Stimulated activated CD4-positive, alpha-beta T cell treated with anti-CD3 and anti-CD28 coated beads, Interleukin-4, amount 100 ng/mL, for 1 hour (primary cell): ENCODE results near the gene NEDD4L.
"Not testable (repeated sequence)": the region's sequence is repeated elsewhere in the genome, so short reads cannot be mapped to it uniquely, and the experiment has no call there.

Experiments used
- DNase-seq: peaks from one replicate; pipeline ENCODE4 v3.0.0-alpha.2; 2020

NEDD4L gene

GRCh38 chr18:58161659-58162058 is 117.6 kb downstream of the NEDD4L start:
- no peak for DNase-seq

DNA sequence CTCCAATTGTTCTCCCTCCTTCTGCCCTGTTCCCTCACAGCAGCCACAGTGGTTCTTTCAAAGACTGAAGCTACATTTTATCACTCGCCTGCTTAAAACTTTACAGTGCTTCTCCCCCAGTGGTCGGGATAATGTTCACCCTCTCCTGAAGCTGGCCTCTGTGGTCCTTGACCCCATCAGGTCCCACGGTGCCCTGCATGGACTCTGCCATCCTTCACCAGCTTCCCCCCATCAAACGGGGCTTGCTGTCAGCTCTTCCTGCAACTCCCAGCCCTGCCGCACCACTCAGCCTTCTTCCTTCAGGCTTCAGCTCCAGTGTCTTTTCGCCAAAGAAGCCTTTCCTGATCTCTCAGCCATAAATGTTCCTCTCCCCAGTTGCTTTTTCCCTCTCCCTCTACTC is 118.1 kb downstream of the NEDD4L start:
- no peak for DNase-seq

- DNase-seq, result no peak
These were observed 119.1 kb downstream of the NEDD4L start for GRCh38 chr18:58163004-58163590.

- no peak for DNase-seq
These were observed 122.3 kb downstream of the NEDD4L start for GRCh38 chr18:58166278-58166844.

DNA sequence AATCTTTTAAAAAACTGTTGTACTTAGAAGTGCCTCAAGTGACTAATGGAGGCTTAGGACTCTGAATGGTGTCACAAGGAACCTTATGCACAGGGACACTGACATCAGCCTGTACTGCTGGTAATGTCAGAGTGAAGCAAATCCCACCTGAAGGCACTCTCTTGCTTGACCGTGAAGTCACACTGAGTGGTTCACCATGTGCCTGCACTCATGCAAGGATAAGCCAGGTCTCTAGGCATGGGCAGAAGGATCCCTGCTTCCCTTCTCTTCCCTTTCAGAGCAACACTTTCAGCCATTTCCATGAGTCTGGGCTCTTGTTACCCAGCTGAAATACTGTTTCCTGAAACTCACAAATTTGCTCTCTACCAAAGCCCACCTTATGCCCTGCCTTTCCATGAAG is 123.0 kb downstream of the NEDD4L start:
- DNase-seq, result no peak

DNA sequence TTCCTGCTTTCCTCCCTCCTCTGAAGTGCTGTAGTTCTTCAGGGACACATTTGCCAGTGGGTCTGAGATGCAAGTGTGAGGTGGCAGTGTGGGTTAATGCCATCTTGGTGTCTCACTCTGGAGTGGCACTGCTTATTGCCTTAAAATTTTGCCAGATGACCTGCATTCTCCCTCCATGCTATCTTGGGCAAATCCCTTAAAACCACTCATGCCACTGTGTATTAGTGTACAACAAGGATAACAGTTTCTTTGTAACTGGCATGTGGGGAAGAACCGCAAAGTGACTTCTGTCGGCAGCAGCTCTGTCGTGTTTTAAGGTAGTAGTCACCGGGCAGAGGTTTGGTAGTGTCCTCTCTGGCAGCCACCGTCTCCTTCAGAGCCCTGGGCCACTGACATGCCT is 124.2 kb downstream of the NEDD4L start:
- DNase-seq, result no peak

- no peak for DNase-seq
These were observed 125.0 kb downstream of the NEDD4L start for GRCh38 chr18:58168993-58169392.

- DNase-seq, result no peak
These were observed 125.4 kb downstream of the NEDD4L start for GRCh38 chr18:58169472-58169871.

DNA sequence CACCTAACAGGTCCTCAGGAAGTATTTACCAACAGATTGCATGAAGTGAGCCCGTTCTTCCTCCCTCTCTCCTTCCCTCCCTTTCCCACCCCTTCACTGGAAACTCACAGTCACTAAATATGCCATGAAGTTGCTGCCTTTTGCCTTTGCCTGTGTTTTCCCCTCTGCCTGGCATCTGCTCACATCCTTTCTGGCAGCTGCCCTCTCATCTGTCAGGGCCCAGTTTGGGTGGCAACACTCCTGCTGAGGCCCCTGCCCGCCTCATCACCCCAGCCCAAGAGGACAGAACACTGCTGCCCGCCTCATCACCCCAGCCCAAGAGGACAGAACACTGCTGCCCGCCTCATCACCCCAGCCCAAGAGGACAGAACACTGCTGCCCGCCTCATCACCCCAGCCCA is 126.0 kb downstream of the NEDD4L start:
- DNase-seq, result not testable (repeated sequence)

DNA sequence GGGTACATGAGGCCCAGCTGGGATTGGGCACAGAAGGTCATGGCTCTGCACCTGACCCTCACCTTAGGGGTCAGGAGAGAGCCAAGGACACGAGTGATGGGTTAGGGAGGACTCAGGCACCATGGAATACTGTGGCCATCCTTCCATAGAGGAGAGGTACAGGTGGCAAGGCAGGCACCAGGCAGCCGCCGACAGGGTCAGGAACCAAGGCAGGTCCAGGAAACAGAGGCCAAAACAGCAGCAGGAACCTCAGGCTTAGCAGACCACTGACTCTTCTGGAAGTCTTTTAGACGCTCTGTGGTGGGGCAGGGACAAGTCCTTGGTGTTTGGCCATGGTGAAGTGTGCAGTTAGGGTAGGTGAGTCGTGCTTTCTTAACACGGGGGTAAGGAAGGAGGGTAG is 128.0 kb downstream of the NEDD4L start:
- DNase-seq, result no peak

- DNase-seq, result no peak
These were observed 130.3 kb downstream of the NEDD4L start for GRCh38 chr18:58174285-58174684.

DNA sequence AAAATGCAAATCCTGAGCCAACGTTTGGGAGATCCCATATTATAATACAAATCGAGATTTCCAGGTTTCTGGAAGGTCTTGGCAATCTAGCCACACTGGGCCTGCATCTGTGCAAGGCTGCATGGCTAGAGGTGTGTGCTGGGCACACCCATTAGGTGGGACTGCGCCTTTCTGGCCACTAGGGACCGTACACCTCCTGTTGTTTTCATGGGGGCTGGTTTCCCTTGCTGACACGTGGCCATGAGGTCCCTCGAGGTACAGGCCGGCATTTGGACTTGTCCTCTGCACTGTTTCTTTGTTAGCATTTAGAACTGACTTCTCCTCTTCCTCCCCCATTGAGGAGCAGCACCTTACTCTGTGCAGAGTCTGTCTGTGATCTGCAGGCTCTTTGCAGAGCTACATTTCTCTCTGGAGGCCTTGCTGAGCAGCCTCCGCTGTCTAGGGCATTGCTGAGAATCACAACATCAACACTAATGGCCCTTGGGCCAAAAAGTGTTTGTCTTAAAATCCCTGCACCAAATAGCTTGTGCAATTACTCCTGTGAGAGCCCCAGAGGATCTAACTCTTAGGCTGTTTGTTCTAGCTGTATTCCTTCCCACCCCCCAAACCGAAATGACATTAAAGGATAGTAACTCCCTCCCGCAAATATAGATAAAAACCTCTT is 131.2 kb downstream of the NEDD4L start:
- no peak for DNase-seq

DNA sequence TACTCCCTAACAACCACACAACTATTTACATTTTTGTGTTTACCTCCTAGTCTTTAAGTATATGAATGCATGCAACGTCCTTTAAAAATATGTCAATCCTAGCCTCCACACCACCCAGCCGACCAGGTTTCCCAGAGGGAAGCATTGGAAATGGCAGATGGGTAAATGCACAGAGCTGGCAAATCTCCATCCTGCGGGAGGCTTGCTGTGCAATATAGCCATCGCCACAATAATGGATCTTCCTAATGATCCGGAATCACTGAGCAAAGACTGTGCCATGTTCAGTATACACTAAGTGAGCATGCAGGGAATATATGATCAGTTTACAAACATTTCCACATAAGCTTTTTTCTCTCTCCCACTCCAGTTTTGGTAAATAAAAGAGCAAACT is 131.8 kb downstream of the NEDD4L start:
- no peak for DNase-seq

- DNase-seq, result no peak
These were observed 133.1 kb downstream of the NEDD4L start for GRCh38 chr18:58177004-58177717.

GRCh38 chr18:58177896-58178470 is 134.0 kb downstream of the NEDD4L start:
- DNase-seq, result no peak

GRCh38 chr18:58178511-58178910 is 134.5 kb downstream of the NEDD4L start:
- no peak for DNase-seq

- DNase-seq, result no peak
These were observed 136.1 kb downstream of the NEDD4L start for GRCh38 chr18:58180172-58180571.

- DNase-seq, result peak; percentile 55
These were observed 136.8 kb downstream of the NEDD4L start for GRCh38 chr18:58180738-58181353.

GRCh38 chr18:58181988-58182387 is 138.0 kb downstream of the NEDD4L start:
- DNase-seq, result no peak

DNA sequence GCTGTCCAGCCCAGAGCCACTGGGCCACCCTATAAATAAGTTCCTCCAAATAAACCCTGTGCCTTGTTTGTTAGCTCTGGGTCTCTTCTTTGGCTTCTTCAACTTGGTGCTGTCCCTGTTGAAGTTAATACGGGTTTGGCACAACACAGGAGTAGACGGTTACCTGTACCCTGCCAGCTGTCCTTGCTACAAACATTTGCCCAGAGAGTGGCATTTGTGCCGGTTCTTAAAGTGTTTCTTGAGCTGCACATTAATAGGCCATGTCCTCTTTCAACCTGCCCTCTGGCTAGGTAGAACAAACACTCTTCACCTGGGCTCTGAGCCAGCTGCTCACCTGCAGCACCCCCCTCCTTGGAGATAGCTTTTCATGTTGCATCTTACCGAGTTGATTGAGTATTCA is 139.2 kb downstream of the NEDD4L start:
- no peak for DNase-seq

DNA sequence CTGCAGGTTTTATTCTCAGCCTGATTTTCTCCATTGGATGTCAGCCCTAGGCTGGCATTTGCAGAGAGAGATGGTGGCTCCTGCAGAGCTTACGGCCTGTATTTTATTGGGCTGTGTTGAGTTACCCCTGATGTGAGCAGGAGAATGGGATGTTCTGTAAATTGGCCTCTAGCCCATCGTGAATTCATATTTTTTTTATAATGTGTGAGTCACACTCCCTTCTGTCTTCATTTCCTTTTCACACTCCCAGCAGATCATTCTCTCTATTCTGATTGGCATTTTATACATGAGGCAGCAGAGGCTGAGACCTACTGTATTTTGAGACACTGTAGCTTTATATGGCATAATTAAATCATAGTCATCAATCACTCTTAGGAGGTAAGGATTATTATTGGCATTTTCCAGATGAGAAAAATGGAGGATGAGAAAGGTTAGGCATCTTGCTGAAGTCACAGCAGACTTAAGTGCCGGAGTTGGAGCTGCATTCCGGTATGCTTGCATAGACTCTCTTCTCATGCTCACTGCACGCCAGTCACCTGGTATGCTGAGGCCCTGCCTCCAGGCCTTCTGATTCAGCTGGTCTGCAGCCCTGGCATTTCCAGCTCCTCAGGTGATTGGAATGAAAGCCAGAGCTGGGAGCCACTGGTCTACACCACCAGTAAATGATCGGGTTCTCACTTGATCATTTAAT is 142.4 kb downstream of the NEDD4L start:
- DNase-seq, result no peak

GRCh38 chr18:58187674-58188073 is 143.6 kb downstream of the NEDD4L start:
- DNase-seq, result no peak

DNA sequence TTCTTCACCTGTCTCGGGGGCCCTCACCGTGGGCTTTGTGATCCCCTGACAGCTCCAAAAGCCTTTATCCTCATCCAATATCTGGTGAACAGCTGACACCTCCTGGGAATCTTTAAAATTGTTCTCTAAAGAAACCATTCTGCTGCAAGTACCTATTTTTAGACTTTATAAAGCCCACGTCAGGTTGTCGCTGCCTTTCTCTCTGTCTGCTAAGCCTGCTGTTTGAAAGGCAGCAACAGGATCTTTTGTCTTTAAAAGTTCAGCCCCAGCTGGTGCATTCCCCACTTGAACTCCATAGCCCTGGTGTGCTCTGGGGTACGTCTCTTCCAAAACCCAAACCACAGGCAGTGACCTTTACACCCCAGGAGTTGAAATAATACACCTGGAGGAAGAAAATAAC is 145.0 kb downstream of the NEDD4L start:
- no peak for DNase-seq
